Neural cell (in vitro differentiated cells): ENCODE measurements around the gene GJB2. TPM values are rescaled to one million over a fixed set of nuclear protein-coding genes. Genes with fewer than 3 reads are reported as not detected.

ENCODE experiments used
- H2AFZ ChIP-seq: fragments of 200-600, 300-800 bp; sonication (generic), shearing (Covaris generic); 2 replicates; pipeline ENCODE4 v1.6.0; 2014; ENCODE audit warnings: low read depth, mild to moderate bottlenecking, antibody characterized with exemption, low read length, moderate library complexity
- H3F3A ChIP-seq: fragments of 200-600 bp; shearing (Covaris generic); 2 replicates; pipeline ENCODE4 v1.6.1; 2016; ENCODE audit warnings: mild to moderate bottlenecking, moderate library complexity, mixed read lengths, antibody characterized with exemption, low read length; ENCODE audit not compliant: insufficient read depth, poor library complexity, severe bottlenecking
- H3K27ac ChIP-seq: fragments of 200-600, 300-800 bp; sonication (generic), shearing (Covaris generic); 2 replicates; pipeline ENCODE4 v1.5.1; 2014; ENCODE audit warnings: mild to moderate bottlenecking, low read length, moderate library complexity
- H3K27me3 ChIP-seq: fragments of 300-800, 200-600 bp; sonication (generic), shearing (Covaris generic); 2 replicates; pipeline ENCODE4 v1.6.0; 2014; ENCODE audit warnings: mild to moderate bottlenecking, low read depth, low read length, moderate library complexity; ENCODE audit not compliant: insufficient read depth
- H3K36me3 ChIP-seq: fragments of 300-800, 200-600 bp; sonication (generic), shearing (Covaris generic); 2 replicates; pipeline ENCODE4 v1.5.1; 2014; ENCODE audit warnings: mild to moderate bottlenecking, antibody characterized with exemption, low read length, moderate library complexity; ENCODE audit not compliant: insufficient read depth
- H3K4me2 ChIP-seq: fragments of 300-800, 200-600 bp; sonication (generic), shearing (Covaris generic); 2 replicates; pipeline ENCODE4 v1.6.0; 2014; ENCODE audit warnings: mild to moderate bottlenecking, low read length
- H3K4me3 ChIP-seq: fragments of 300-800, 200-600 bp; sonication (generic), shearing (Covaris generic); 2 replicates; pipeline ENCODE4 v1.5.1; 2014; ENCODE audit warnings: mild to moderate bottlenecking, low read length, moderate library complexity
- H3K79me2 ChIP-seq: fragments of 200-600 bp; shearing (Covaris generic); replicated peaks from 2 replicates; pipeline ENCODE4 v1.6.0; 2014; ENCODE audit warnings: mild to moderate bottlenecking, low read length, moderate library complexity; ENCODE audit not compliant: insufficient read depth
- H3K9ac ChIP-seq: fragments of 300-800, 200-600 bp; sonication (generic), shearing (Covaris generic); 2 replicates; pipeline ENCODE4 v1.6.1; 2016; ENCODE audit warnings: mild to moderate bottlenecking, low read length, mixed read lengths
- H3K9me2 ChIP-seq: fragments of 200-600 bp; shearing (Covaris generic); 2 replicates; pipeline ENCODE4 v1.6.1; 2016; ENCODE audit warnings: mild to moderate bottlenecking, low read length, mixed read lengths; ENCODE audit not compliant: insufficient read depth
- H3K9me3 ChIP-seq: fragments of 200-600, 300-800 bp; sonication (generic), shearing (Covaris generic); 2 replicates; pipeline ENCODE4 v1.6.1; 2016; ENCODE audit warnings: mild to moderate bottlenecking, mixed run types, low read length, moderate library complexity, mixed read lengths
- H4K20me1 ChIP-seq: fragments of 200-600 bp; shearing (Covaris generic); 2 replicates; pipeline ENCODE4 v1.6.1; 2016; ENCODE audit warnings: mild to moderate bottlenecking, mixed run types; ENCODE audit not compliant: insufficient read depth
- CTCF ChIP-seq: fragments of 450-650 bp; IDR thresholded peaks from 2 replicates; pipeline ENCODE4 v1.5.1; 2014; ENCODE audit warnings: antibody characterized with exemption, mild to moderate bottlenecking, moderate library complexity; ENCODE audit not compliant: poor library complexity, severe bottlenecking
- EP300 ChIP-seq: fragments of 450-650 bp; conservative IDR thresholded peaks from 2 replicates; pipeline ENCODE4 v1.6.1; 2014; ENCODE audit warnings: antibody characterized with exemption, mild to moderate bottlenecking, moderate library complexity; ENCODE audit not compliant: poor library complexity, severe bottlenecking
- EZH2 ChIP-seq: fragments of 200-600, 300-800 bp; shearing (Covaris generic), sonication (generic); IDR thresholded peaks from 2 replicates; pipeline ENCODE4 v1.6.1; 2014; ENCODE audit warnings: antibody characterized with exemption, low read length, borderline replicate concordance, mild to moderate bottlenecking; ENCODE audit not compliant: insufficient read depth, poor library complexity, severe bottlenecking
- MXI1 ChIP-seq: fragments of 450-650 bp; conservative IDR thresholded peaks from 2 replicates; pipeline ENCODE4 v1.6.1; 2014; ENCODE audit warnings: antibody characterized with exemption, mild to moderate bottlenecking; ENCODE audit not compliant: poor library complexity, severe bottlenecking
- POLR2AphosphoS5 ChIP-seq: IDR thresholded peaks from 2 replicates; pipeline ENCODE4 v1.6.1; 2012
- RAD21 ChIP-seq: fragments of 450-650 bp; conservative IDR thresholded peaks from 2 replicates; pipeline ENCODE4 v1.6.1; 2014; ENCODE audit warnings: antibody characterized with exemption, mild to moderate bottlenecking, moderate library complexity
- REST ChIP-seq: IDR thresholded peaks from 2 replicates; pipeline ENCODE4 v1.6.1; 2012; ENCODE audit warnings: borderline replicate concordance
- SMC3 ChIP-seq: fragments of 450-650 bp; conservative IDR thresholded peaks from 2 replicates; pipeline ENCODE4 v1.6.1; 2014; ENCODE audit warnings: antibody characterized with exemption, mild to moderate bottlenecking, moderate library complexity; ENCODE audit not compliant: poor library complexity
- TAF1 ChIP-seq: IDR thresholded peaks from 2 replicates; pipeline ENCODE4 v1.6.1; 2012; ENCODE audit warnings: low read depth
- polyA plus RNA-seq: library from polyadenylated mRNA; depleted of rRNA; stranded (reverse); fragments of >200 nt; gene quantifications from 2 replicates; pipeline ENCODE4 v1.2.3, GENCODE V29; 2014

Gene GJB2
- polyA plus RNA-seq, 1 donor from 2014 or later = not detected

GRCh38 chr13:20151016-20151415 is 41.7 kb downstream of the GJB2 start:
- no peaks in the 10 kb centered on the region for H4K20me1 ChIP-seq
- H3K9me3 ChIP-seq = no peaks in the 10 kb centered on the region
- no peaks in the 10 kb centered on the region for H3K79me2 ChIP-seq
- no peak overlapping the region for H3K4me2 ChIP-seq
- TF ChIP-seq RAD21 (no peak), SMC3 (no peak), MXI1 (no peak), EP300 (no peak), POLR2AphosphoS5 (no peak), EZH2 (no peak), TAF1 (no peak), CTCF (no peak), REST (no peak)
- no peak overlapping the region for H3K27ac ChIP-seq
- no peaks in the 10 kb centered on the region for H3K9me2 ChIP-seq
- no peaks in the 10 kb centered on the region for H3K36me3 ChIP-seq
- no peak overlapping the region for H2AFZ ChIP-seq
- no peak overlapping the region for H3K4me3 ChIP-seq
- no peaks in the 10 kb centered on the region for H3F3A ChIP-seq
- H3K27me3 ChIP-seq = no peaks in the 10 kb centered on the region
- no peak overlapping the region for H3K9ac ChIP-seq

- Histone ChIP-seq H3K9me3 (no peaks in the 10 kb centered on the region), H3F3A (no peaks in the 10 kb centered on the region), H3K4me2 (no peak overlapping the region), H3K27ac (no peak overlapping the region), H3K9me2 (no peaks in the 10 kb centered on the region), H3K27me3 (no peaks in the 10 kb centered on the region), H3K9ac (no peak overlapping the region), H2AFZ (no peak overlapping the region), H3K4me3 (no peak overlapping the region), H4K20me1 (no peaks in the 10 kb centered on the region), H3K36me3 (no peaks in the 10 kb centered on the region), H3K79me2 (no peaks in the 10 kb centered on the region)
- no peak for TF ChIP-seq REST
- TF ChIP-seq EZH2 = no peak
- no peak for TF ChIP-seq SMC3
- no peak for TF ChIP-seq TAF1
- no peak for TF ChIP-seq EP300
- TF ChIP-seq POLR2AphosphoS5 = no peak
- TF ChIP-seq CTCF = no peak
- TF ChIP-seq RAD21 = no peak
- no peak for TF ChIP-seq MXI1
These were observed 42.2 kb downstream of the GJB2 start for GRCh38 chr13:20150561-20150960.
